NCI-H1436 (cell line): ENCODE results near the gene AIF1.
"Not testable (repeated sequence)": the region's sequence is repeated elsewhere in the genome, so short reads cannot be mapped to it uniquely, and the experiment has no call there.

Source experiments
- DNase-seq: peaks from one replicate; lab custom pipeline; 2025; lab: John Stamatoyannopoulos, UW

Gene AIF1

DNA sequence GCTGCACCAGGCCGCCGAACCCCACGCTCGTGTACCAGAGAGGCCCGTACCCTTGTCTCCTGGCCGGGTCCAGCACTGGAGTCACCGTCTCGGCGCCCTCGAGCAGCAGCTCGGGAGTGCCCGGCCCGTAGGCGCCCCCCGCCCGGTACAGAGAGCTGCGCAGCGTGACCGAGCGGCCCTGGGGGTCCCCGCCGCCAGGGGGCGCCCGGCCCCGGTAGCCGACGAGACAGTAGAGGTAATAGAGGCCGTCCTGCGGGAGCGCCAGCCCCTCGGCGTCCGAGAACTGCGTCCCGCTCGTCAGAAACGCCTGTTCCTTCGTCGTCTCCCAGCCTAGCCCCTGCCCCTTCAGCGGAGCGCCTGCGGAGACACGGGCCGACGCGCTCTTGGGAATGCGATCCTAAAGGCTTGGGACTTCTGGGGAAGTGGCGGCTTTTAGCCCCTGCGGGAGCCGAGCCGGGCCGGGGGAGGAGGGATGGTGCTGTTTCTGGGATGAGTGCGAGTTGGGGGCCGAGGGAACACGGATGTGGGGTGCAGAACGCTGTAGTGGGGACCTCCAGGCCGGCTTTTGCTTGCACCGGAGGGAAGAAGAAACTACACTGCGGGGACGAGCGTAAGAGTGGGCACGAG is 34.1 kb upstream of the AIF1 start:
- DNase-seq: peak; percentile 62

DNA sequence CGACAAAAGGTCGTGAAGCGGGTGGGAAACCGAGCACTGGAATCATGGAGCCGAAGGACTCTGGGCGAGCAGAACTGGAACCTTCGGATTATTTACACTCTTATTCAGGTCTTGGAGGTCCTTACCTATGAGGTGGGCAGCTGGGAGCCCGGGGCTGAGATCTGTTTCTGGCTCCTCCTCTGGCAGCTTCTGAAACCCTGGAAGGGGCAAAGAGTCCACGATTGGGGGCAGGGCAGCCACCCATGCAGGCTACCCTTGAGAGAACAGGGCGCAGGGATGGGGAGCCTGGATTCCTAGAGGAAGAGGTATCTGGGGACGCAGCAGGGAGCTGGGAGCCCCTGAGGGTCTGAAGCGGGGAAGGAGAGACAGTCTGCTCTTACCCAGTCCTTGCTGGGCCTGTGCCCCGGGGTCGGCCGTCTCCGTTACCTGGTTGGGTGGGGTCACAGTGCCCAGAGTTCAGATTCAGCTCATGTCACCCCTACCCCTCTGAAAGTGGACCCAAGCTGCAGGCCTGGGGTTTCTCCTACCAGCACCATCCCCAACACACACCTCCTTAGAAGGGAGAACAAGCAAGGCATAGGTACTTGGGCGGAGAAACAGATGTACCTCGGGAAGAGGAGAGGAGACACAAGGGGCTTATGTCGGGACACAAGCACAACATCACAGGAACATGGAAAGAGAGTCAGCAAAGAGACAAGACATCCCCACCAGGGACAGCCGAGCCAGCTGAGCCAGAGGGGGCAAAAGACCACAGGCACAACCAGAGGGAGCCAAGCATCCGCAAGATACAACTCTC is 33.4 kb upstream of the AIF1 start:
- no peak for DNase-seq

DNA sequence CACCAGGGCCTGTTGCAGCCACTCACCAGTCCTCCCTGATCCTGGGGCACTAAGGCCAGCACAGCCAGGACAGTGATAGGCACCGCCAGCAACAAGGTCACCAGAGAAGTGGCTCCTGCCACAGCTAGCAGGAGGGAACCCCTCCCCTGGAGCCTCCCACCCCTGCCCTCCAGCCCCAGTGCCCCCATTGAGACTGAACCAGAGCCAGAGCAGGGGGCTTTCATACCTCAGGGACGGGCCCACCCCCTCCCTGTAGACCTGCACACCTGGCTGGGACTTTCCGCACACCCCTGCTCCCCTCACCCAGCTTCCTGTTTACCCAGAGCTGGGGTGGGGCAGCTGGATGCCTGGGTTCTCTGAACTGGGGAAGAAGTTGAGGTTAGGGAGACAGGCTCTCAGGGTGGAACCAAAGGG is 32.8 kb upstream of the AIF1 start, which contains the start of gene LTB:
TSS of gene LTB (minus strand) at position 195 of the 414 bp plus-strand sequence. CDS start at position 188, 7 bp downstream.
- DNase-seq: no peak

DNA sequence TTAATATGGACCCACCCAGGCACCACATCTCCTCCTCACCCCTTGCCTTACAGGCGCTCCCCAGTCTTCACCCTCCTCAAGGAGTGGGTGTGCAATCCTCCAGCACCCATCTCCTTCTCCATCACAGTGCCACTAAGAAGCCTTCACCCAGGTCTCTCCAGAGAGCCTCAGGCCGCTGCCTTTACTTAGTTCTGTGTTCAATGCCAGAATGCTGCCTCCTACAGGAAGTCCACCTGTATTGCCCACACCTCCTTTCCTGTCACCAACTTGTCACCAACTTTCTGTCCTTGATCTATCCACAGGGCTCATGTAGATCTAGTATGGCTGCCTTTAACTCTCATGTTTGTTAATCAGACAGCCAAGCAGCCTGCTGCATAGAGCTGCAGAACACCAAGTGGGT is 29.5 kb upstream of the AIF1 start:
- no peak for DNase-seq

DNA sequence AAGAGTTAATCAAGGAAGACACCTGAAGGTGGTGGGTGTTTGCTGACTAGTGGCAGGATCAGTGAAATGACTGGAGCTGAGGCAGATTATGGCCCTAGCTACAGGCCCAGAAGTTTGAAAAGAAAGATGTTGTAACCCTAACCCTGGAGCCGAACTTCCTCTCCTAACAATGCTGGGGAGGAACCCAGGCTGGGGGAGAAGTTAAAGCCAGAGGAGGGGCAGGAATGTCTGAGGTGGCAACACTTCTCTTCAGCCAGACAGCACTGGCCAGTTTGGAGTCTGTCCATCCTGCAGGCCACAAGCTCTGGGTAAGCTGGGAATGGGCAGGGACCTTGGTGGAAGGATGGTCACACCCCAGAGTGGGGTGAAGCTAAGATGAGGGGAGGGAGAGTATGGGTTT is 29.0 kb upstream of the AIF1 start, which contains the start of gene LST1:
TSS of gene LST1 (plus strand) at position 270 of the 400 bp plus-strand sequence. CDS start 1,023 bp downstream, outside the sequence.
- DNase-seq: no peak

DNA sequence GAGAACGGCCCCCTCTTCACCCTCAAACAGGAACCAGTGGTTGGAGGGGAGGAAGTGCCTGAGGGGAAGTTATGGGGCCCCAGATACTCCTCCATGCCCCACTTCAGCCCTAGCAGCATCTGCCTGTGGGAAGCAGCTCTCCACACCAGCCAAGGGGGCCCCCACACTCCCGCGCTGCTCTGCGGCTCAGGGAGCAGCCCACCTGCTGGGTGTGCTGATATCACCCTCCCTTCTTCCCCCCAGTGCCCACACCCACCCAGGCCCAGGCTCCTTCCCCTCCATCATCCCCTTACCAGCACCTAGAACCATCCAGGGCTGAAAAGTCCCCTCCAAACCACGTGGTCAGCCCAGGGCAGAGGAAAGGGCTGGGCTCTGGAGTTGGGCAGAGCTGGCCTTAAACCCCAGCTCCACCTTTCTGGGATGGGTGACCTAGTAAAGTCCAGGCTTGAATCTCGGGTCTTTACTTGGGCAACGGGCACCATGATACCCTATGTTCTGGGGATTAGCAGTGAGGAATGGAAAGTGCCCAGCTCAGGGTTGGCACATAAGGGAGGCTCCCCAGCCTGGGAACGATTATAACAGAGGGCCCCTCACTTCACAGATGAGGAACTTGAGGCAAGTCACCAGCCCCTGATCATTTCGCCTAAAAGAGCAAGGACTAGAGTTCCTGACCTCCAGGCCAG is 28.3 kb upstream of the AIF1 start:
- DNase-seq: no peak

DNA sequence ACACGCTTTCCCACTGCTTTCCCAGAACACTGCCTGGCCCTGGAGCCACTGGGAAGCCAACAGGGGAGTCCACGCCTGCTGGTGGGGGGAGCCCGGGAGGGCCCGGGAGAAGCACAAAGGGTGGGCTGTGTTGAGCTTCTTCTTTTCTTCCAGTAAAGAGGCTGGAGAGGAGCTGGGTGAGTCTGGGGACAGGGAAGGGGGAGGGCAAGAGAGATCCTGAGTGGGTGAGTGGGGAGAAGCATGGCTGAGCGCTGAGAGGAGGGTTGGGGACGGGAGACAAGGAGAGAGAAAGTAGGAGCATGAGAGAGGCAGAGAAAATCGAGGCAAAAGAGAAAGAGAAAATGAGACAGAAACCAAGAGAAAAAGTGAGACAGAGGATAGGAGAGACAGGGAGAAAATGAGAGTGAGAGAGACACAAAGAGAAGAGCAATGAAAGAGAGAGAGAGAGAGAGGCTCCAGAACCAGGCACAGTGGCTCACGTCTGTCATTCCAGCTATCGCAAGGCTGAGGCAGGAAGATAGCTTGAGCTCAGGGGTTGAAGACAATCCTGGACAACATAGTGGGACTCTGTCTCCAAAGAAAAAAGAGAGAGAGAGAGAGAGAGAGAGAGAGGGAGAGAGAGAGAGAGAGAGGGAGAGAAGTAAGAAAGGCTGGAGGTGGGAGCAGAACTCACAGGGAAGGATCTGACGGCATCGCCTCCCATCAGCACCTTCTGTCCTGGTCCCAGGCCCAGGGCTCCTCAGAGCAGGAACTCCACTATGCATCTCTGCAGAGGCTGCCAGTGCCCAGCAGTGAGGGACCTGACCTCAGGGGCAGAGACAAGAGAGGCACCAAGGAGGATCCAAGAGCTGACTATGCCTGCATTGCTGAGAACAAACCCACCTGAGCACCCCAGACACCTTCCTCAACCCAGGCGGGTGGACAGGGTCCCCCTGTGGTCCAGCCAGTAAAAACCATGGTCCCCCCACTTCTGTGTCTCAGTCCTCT is 26.9 kb upstream of the AIF1 start:
- no peak for DNase-seq

DNA sequence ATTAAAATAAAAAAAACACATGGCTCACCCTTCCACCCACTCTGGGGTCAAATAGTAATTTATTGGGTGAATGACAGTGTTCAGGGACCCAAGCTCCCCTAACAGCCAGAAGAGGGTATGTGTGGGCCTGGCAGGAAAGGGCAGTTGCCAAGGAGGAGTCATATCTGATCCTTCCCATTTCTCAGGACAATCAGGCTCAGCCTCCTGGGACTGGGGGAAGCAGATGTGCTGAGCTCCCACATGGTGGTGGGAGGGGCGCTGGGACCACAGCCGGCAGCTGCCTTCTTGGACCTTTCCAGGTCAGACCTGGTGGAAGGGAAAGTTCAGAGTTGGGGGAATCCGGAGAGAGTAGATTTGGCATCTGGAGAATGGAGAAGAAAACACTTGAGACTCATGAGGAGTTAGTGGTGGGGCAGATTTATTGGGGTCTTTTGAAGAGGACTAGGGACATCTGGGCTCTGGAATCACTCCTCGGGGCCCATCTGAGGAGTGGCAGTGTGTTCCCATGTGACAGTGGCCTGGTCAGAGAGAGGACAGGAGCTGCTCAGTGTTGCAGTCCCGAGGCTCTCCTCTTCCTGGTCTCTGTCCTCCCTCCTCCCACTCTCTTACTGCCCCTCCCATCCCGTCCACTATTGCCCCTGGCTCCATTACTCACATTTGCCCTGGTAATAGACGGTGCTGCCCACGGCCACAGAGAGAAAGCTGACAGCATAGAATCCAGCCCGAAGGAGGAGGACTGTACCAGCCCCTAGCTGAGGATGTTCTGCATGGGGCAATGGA is 26.0 kb upstream of the AIF1 start:
- no peak for DNase-seq

DNA sequence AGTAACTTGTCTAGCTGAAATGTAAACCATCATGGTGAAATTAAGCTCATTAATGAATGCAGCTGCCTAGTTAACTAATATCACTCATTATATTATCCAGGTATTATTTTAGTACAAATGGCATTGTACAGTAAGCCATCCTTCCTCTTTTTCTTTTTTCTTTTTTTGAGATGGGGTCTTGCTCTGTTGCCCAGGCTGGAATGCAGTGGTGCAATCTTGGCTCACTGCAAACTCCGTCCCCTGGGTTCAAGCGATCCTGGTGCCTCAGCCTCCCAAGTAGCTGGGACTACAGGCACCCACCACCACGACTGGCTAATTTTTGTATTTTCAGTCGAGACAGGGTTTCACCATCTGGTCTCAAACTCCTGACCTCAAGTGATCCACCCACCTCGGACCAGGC is 24.3 kb upstream of the AIF1 start:
- not testable (repeated sequence) for DNase-seq

DNA sequence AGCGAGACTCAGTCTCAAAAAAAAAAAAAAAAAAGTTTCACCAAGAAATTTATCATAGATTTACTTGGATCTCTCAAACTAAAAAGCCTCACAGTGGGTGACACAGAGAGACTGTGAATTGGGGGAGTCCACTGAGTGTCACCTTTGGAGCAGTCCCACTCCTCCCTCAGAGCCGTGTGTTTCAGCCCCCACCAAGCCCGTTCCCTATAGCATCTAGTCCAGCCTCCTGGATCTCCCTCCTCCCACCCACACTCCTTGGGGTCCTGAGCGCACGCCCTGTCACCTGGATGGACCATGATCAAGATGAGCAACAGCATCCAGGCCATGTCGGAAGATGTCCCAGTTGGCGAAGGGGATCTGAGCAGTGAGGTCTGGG is 22.6 kb upstream of the AIF1 start:
- DNase-seq: no peak

DNA sequence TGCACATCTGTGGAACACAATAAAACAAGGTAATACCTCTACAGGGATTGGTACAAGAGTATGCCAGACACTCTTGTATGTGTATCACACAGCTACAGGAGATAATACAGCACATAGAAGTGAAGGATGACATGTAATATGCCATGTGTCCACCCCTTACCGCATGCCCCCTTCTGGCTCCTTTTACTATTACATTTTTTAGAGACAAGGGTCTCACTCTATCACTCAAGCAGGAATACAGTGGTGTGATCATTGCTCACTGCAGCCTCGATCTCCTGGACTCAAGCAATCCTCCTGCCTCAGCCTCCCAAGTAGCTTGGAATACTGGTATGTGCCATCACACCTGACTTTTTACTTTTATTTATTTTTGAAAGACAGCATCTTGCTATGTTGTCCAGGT is 18.0 kb upstream of the AIF1 start:
- DNase-seq: peak; percentile 8

DNA sequence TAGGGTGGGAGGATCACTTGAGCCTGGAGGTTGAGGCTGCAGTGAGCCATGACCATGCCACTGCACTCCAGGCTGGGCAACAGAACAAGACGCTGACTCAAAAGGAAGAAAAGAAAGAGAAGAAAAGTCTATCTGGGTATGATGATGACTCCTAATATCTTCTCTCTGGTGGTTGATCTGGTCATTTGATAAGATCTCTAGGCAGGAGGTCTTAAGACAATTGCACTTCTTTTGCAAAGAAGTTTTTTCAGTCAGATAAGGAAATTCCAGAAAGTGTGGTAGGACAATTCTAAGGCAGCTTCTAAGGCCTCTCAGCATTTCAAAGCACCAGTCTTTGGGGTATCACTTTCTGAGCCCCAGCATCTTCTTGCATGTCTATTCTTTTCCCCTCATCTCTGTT is 7.7 kb upstream of the AIF1 start:
- DNase-seq: no peak

DNA sequence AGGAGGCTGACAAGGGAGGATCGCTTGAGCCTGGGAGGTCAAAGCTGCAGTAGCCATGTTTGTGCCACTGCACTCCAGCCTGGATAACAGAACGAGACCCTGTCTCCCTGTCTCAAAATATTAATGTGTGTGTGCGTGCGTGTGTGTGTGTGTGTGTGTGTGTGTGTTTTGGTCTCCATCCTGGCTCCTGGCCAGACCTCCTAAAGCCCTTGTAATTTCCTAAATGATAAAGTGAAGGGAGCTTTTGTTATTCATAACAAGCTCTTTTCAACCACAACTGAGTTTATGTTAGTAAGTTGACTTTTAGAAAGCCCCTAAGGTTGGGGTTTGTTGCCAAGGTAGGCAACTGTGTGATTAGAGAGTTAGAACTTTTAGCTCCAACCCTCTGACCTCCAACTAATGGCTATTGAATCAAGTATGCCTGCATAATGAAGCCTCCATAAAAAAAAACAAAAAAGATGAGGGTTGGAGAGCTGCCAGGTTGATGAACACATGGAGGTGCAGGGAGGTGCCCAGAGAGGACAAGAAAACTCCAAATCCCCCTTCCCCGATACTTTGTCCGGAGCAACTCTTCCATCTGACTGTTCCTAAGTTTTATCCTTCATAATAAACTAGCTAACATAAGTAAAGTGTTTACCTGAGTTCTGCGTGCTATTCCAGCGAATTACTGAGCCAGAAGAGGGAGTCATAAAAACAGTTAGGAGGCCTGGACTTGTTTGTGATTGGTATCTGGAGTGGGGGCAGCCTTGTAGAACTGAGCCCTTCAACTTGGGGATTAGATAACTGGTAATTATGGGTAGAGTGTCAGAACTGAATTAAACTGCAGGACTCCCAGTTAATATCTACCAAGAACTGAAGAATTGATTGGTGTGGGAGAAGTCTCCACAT is 5.3 kb upstream of the AIF1 start:
- peak; percentile 18 for DNase-seq

DNA sequence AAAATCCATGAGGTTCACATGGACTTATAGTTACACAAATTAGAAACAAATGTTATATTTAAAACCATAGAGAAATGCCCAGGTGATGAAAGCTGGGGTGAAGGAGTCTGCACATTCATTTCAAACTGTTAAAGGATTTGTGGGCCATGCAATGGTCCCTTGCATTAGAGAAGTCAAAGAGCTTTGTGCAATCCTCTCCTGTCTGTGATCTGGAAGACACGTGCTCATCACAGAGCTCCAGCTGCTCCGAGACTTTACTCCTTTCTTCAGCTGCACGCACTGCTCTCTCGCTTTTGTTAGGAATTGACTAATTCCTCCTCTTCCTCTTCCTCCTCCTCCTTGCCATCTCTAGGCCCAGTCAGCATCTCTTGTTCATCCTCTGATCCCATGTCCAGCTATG is 4.1 kb upstream of the AIF1 start:
- DNase-seq: no peak

DNA sequence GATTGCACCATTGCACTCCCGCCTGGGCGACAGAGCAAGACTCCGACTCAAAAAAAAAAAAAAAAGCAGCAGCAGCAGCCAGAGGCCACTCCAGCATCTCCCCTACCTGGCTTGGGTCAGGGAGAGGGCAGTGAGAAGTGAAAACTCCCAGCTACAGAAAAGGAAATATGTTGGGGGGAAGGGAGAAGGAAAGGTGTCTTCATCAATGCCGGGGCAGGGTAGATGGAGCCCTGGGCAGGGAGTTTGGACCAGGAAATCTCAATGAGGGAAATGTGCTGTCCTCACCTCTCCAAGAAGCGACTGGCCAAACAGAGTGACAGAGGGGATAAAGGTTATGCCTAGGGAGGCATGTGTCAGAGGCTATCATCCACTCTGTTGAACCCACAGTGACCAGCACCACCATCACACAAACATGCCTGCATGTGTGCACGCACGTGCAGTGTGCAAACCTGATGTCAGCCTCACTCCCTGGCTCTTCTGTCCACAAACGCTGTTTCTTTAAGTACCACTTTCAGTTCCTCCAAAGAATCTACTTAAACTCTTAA is 887 bp upstream of the AIF1 start:
- DNase-seq: no peak

DNA sequence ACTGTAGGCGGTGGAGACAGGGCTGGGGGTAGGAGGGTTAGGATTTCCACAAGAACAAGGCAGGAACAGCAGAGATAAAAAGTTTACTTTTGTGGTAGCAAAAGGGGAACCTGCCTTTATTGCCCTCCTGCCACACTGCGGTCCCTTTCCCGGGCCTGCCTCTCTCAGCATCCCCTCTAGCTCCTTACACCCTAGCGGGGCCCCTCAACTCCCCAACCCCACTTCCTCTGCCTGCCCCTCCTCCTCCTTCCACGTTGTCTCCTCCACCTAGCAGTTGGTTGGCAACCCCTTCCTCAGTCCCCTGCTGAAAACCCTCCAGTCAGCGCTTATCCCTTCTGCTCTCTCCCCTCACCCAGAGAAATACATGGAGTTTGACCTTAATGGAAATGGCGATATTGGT is 714 bp downstream of the AIF1 start:
- no peak for DNase-seq

DNA sequence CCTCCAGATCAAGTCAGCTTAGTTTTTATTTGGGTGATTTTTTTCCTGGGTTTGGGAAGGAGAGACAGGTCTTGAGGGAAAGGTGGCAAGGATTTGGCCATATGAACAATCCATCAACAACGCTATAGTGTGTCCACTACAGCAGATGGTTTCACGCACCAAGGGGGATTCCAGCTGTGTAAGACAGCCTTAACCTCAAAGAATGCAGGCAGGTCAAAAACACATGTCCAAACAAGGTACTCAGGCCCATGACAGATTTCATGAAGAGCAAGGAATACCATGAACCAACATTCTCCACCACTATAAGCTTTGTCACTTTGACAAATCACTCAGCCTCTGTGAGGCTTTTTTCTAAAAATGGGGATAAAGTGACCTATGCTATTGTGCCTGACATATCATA is 2.0 kb downstream of the AIF1 start:
- no peak for DNase-seq

DNA sequence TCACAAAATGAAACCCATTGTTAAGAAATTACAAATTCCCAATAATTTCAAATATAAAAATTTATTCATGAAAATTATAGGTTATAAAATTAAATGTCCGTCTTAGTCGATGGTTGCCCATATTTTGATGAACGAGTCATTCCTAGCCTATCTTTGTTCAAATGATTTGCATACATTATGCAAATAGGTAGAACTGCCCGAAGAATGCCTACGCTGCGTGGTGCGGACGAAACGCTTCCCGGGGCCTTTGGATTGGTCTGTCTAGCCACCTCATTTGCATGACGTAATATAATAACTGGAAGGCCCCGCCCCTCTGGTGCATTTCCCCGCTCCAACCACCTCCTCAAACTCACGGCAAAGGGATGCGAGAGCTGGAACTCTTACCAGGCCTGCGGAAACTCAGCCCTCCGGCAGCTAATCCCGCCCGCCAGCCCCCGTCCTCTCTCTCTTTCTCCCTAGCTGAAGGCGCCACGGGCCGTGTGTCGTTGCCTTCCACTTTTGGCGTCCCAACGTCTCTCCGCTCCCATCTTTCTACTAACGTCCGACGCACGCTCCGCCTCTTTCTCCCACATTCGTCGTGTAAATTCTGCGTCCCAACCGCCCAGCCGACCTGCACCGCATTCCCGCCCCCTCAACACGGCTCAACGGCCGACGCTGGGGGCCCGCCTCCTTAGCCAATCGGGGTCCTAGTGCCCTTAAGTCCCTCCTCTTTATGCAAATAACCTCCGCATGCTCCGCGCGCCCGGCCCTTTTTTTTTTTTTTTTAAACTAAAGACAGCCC is 5.0 kb downstream of the AIF1 start:
- DNase-seq: peak; percentile 98
